ENCODE measurements around the gene ASB10. TPM values are rescaled to one million over a fixed set of nuclear protein-coding genes. Genes with fewer than 3 reads are reported as not detected.

The ASB10 gene
- total and polyA plus RNA-seq, 2 of the 8 experiments (the other 6 are each of a cell fraction or from before 2014, with no cell fraction given): not detected

GRCh38 chr7:151191544-151191943, 4.5 kb upstream of the ASB10 start (continued):
- TF ChIP-seq, protein P1, sequence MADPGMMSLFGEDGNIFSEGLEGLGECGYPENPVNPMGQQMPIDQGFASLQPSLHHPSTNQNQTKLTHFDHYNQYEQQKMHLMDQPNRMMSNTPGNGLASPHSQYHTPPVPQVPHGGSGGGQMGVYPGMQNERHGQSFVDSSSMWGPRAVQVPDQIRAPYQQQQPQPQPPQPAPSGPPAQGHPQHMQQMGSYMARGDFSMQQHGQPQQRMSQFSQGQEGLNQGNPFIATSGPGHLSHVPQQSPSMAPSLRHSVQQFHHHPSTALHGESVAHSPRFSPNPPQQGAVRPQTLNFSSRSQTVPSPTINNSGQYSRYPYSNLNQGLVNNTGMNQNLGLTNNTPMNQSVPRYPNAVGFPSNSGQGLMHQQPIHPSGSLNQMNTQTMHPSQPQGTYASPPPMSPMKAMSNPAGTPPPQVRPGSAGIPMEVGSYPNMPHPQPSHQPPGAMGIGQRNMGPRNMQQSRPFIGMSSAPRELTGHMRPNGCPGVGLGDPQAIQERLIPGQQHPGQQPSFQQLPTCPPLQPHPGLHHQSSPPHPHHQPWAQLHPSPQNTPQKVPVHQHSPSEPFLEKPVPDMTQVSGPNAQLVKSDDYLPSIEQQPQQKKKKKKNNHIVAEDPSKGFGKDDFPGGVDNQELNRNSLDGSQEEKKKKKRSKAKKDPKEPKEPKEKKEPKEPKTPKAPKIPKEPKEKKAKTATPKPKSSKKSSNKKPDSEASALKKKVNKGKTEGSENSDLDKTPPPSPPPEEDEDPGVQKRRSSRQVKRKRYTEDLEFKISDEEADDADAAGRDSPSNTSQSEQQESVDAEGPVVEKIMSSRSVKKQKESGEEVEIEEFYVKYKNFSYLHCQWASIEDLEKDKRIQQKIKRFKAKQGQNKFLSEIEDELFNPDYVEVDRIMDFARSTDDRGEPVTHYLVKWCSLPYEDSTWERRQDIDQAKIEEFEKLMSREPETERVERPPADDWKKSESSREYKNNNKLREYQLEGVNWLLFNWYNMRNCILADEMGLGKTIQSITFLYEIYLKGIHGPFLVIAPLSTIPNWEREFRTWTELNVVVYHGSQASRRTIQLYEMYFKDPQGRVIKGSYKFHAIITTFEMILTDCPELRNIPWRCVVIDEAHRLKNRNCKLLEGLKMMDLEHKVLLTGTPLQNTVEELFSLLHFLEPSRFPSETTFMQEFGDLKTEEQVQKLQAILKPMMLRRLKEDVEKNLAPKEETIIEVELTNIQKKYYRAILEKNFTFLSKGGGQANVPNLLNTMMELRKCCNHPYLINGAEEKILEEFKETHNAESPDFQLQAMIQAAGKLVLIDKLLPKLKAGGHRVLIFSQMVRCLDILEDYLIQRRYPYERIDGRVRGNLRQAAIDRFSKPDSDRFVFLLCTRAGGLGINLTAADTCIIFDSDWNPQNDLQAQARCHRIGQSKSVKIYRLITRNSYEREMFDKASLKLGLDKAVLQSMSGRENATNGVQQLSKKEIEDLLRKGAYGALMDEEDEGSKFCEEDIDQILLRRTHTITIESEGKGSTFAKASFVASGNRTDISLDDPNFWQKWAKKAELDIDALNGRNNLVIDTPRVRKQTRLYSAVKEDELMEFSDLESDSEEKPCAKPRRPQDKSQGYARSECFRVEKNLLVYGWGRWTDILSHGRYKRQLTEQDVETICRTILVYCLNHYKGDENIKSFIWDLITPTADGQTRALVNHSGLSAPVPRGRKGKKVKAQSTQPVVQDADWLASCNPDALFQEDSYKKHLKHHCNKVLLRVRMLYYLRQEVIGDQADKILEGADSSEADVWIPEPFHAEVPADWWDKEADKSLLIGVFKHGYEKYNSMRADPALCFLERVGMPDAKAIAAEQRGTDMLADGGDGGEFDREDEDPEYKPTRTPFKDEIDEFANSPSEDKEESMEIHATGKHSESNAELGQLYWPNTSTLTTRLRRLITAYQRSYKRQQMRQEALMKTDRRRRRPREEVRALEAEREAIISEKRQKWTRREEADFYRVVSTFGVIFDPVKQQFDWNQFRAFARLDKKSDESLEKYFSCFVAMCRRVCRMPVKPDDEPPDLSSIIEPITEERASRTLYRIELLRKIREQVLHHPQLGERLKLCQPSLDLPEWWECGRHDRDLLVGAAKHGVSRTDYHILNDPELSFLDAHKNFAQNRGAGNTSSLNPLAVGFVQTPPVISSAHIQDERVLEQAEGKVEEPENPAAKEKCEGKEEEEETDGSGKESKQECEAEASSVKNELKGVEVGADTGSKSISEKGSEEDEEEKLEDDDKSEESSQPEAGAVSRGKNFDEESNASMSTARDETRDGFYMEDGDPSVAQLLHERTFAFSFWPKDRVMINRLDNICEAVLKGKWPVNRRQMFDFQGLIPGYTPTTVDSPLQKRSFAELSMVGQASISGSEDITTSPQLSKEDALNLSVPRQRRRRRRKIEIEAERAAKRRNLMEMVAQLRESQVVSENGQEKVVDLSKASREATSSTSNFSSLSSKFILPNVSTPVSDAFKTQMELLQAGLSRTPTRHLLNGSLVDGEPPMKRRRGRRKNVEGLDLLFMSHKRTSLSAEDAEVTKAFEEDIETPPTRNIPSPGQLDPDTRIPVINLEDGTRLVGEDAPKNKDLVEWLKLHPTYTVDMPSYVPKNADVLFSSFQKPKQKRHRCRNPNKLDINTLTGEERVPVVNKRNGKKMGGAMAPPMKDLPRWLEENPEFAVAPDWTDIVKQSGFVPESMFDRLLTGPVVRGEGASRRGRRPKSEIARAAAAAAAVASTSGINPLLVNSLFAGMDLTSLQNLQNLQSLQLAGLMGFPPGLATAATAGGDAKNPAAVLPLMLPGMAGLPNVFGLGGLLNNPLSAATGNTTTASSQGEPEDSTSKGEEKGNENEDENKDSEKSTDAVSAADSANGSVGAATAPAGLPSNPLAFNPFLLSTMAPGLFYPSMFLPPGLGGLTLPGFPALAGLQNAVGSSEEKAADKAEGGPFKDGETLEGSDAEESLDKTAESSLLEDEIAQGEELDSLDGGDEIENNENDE (IDR thresholded peaks at IDR 0.05; ENCODE audit: insufficient replicate concordance, low read length): no peak
- no peak for TF ChIP-seq JUN (IDR thresholded peaks at IDR 0.05; ENCODE audit: low read depth, low read length)
- no peak for TF ChIP-seq POLR2AphosphoS5 (IDR thresholded peaks at IDR 0.05; ENCODE audit: low read depth, low read length)
- TF ChIP-seq FOSL1 (IDR thresholded peaks at IDR 0.05; ENCODE audit: insufficient read depth, low read depth, low read length): no peak
- TF ChIP-seq POLR2A (IDR thresholded peaks at IDR 0.05; ENCODE audit: control extremely low read depth in 1 of 2, low read depth in 2 of 2, low read length in 2 of 2): no peak
- no peak for TF ChIP-seq EZH2 (IDR thresholded peaks at IDR 0.05; ENCODE audit: low read depth, low read length, severe bottlenecking)
